Caki2 (cell line): ENCODE data around the gene ATP5F1E. TPM values are rescaled to one million over a fixed set of nuclear protein-coding genes. Genes with fewer than 3 reads are reported as not detected.
A peak's percentile ranks its signal among the peaks of the same experiment; 100 is the strongest.
"Not testable (repeated sequence)": the region's sequence is repeated elsewhere in the genome, so short reads cannot be mapped to it uniquely, and the experiment has no call there.

Source experiments
- DNase-seq: peaks from one replicate; pipeline ENCODE4 v3.0.0-alpha.2; 2015; ENCODE audit warnings: low read depth
- in situ Hi-C: cut with HindIII; loops from 2 replicates; pipeline ENCODE4 v1.10.0; 2016; ENCODE audit warnings: low sequenced_read_pairs, low pct_unique_long_range_greater_than_20kb, mixed read lengths
- total RNA-seq: library from RNA; depleted of rRNA; stranded (reverse); fragments of >200 nt; shearing (Covaris generic); gene quantifications from 2 replicates; pipeline ENCODE4 v1.2.3, GENCODE V29; 2014; ENCODE audit warnings: low replicate concordance

The ATP5F1E gene
- total RNA-seq, 1 experiment from 2014 or later = 42.7 TPM

GRCh38 chr20:59046862-59047261 is 14.7 kb upstream of the ATP5F1E start:
- no peak for DNase-seq
- in situ Hi-C loops = no loop called here

GRCh38 chr20:59044796-59045195 is 12.7 kb upstream of the ATP5F1E start:
- in situ Hi-C loops = no loop called here
- no peak for DNase-seq

- in situ Hi-C loops = no loop called here
Observed at GRCh38 chr20:59044295-59044694, 12.2 kb upstream of the ATP5F1E start.

DNA sequence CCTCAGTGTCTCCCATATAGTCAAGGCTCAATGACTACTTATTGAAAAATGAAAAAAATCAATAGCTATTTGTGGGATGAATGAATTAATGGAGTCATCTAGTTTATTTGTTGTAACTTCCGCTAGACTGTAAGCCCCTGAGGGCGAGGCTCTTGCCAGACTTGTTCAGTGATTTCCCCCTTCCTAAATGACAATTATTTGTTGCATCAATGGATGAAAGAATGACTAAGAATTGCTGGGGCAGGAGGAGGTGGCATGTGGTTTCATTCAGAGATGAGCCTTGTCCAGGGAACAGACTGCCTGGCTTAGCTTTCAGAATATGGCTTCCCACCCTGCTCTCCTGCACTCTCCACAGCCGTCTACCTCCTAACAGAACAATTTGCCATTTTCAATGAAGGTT is 11.6 kb upstream of the ATP5F1E start:
- in situ Hi-C loops = no loop called here
- no peak for DNase-seq

More at GRCh38 chr20:59044295-59044694, 12.2 kb upstream of the ATP5F1E start:
- DNase-seq = no peak

GRCh38 chr20:59042796-59043631 is 10.9 kb upstream of the ATP5F1E start:
- peak; percentile 94 for DNase-seq
- in situ Hi-C loops = no loop called here

- DNase-seq = no peak
- in situ Hi-C loops = no loop called here
Observed at GRCh38 chr20:59042151-59042795, 10.1 kb upstream of the ATP5F1E start, which contains the start of gene PRELID3B. PRELID3B (minus strand) TSS chr20:59042786; CDS start chr20:59042730, 56 bp downstream.

DNA sequence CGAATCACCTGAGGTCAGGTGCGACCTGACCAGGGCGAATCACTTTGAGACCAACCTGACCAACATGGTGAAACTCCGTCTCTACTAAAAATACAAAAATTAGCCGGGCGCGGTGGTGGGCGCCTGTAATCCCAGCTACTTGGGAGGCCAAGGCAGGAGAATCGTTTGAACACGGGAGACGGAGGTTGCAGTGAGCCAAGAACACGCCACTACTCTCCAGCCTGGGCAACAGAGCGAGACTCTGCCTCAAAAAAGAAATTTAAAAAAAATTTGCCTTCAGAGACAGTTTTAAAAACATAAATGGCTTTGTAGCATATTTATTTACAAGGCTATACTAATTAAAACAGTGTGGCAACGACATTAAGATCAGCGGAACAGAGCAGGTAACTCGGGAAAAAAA is 9.4 kb upstream of the ATP5F1E start:
- DNase-seq, in situ Hi-C loops: not testable (repeated sequence)

GRCh38 chr20:59040667-59041066 is 8.5 kb upstream of the ATP5F1E start:
- in situ Hi-C loops = no loop called here

GRCh38 chr20:59039233-59039632 is 7.1 kb upstream of the ATP5F1E start:
- DNase-seq = no peak
- in situ Hi-C loops = no loop called here

More at GRCh38 chr20:59040667-59041066, 8.5 kb upstream of the ATP5F1E start:
- DNase-seq = no peak

GRCh38 chr20:59037386-59037785 is 5.3 kb upstream of the ATP5F1E start:
- in situ Hi-C loops = no loop called here
- no peak for DNase-seq

- DNase-seq = no peak
- in situ Hi-C loops = no loop called here
Observed at GRCh38 chr20:59035381-59035780, 3.2 kb upstream of the ATP5F1E start.

DNA sequence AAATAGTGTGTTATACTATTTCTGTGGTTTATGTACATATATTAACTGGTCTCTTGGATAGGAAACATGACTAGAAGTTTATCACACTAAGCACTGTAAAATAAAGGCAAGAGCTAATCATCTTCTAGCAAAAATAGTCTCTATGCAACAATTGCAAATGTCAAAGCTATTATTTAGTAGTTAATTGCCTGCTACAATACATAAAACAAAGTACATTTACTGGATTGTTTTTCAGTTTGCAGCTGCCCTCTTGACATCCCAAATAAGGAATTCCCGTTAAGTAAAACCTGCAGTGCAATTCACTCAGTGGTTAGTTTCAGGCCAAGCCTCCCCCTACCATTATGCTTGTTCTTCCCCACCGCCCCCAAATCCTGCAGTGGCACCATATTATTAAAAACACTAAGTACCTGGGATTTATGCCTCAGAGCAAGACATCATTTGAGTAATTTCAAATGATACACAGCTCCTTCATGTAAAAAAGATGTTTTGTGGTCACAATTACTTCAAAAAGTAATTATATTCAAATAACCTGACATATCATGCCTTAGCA is 1.6 kb upstream of the ATP5F1E start:
- no peak for DNase-seq
- in situ Hi-C loops = no loop called here

GRCh38 chr20:59033093-59033492 is 958 bp upstream of the ATP5F1E start:
- in situ Hi-C loops = no loop called here
- no peak for DNase-seq

DNA sequence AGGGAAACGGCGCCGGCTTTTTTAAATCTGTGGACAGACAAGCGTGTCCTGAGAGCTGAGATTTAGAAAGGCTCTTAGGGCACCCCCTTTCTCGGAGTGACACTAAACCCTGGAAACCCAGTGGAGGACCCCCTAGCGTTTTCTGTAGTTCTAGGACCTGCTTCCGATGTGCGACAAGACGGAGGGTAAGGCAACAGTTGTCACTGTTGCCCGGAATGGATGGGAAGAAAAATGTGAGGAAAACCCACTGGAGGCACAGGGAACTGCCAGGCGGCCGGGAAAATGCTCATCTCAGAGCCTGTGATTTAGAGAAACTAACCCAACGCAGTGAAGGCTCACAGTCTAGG is 551 bp upstream of the ATP5F1E start:
- DNase-seq = no peak
- in situ Hi-C loops = no loop called here

DNA sequence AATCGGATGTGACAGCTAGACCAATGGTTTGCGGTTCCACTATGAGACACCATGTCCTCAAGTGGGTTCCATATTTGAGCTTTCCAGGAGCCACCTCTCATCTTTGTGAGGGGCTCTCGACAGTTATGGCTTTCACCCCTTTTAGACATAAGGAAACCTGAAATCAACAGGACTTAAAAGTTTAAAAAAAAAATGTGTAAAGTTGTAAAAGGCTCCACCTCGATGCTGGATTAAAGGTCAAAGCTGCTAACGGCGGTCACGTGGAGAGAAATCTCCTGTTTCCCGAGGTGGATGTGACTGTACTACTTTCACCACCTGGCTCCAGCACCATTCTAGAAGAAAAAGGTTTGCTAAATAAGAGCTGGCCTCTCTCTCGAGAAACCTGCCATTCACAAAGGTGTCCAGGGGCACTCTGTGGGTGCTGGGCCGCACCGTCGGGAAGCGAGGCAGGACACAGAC is 542 bp downstream of the ATP5F1E start:
- DNase-seq = no peak
- in situ Hi-C loops = no loop called here

- in situ Hi-C loops = no loop called here
- no peak for DNase-seq
Observed at GRCh38 chr20:59030911-59031563, 1.1 kb downstream of the ATP5F1E start.

GRCh38 chr20:59028812-59029211 is 3.3 kb downstream of the ATP5F1E start:
- no peak for DNase-seq
- in situ Hi-C loops = no loop called here

- in situ Hi-C loops = no loop called here
- DNase-seq = no peak
Observed at GRCh38 chr20:59027741-59028320, 4.3 kb downstream of the ATP5F1E start.
